ENCODE measurements around the gene STK11IP.

GRCh38 chr2:219665926-219666325 is 68.3 kb downstream of the STK11IP start:
- TF ChIP-seq, protein P1, sequence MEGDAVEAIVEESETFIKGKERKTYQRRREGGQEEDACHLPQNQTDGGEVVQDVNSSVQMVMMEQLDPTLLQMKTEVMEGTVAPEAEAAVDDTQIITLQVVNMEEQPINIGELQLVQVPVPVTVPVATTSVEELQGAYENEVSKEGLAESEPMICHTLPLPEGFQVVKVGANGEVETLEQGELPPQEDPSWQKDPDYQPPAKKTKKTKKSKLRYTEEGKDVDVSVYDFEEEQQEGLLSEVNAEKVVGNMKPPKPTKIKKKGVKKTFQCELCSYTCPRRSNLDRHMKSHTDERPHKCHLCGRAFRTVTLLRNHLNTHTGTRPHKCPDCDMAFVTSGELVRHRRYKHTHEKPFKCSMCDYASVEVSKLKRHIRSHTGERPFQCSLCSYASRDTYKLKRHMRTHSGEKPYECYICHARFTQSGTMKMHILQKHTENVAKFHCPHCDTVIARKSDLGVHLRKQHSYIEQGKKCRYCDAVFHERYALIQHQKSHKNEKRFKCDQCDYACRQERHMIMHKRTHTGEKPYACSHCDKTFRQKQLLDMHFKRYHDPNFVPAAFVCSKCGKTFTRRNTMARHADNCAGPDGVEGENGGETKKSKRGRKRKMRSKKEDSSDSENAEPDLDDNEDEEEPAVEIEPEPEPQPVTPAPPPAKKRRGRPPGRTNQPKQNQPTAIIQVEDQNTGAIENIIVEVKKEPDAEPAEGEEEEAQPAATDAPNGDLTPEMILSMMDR (IDR thresholded peaks at IDR 0.05; ENCODE audit: low read length): no peak
- no peak for TF ChIP-seq EZH2phosphoT487 (IDR thresholded peaks at IDR 0.05; ENCODE audit: low read length)
